ENCODE data around the gene PHAF1. TPM values are rescaled to one million over a fixed set of nuclear protein-coding genes. Genes with fewer than 3 reads are reported as not detected.

Gene PHAF1
- polyA plus RNA-seq, 4 donors: 5.9 to 13.6 (median 8.7) TPM

- no peak for FAIRE-seq
Measured at GRCh38 chr16:67192781-67193361, 83.1 kb downstream of the PHAF1 start.

GRCh38 chr16:67193536-67193935 is 83.8 kb downstream of the PHAF1 start:
- H3K4me3 ChIP-seq (ENCODE audit: low read depth in 1 of 3, low read length in 3 of 3): no peak overlapping the region
- peaks cover 5 to 27% (median 11%) of the 10 kb centered on the region in 3 donors for H3K4me1 ChIP-seq (ENCODE audit: control insufficient read depth in 3 of 3, insufficient read depth in 2 of 3, low read depth in 1 of 3, low read length in 2 of 3)
- no peak for FAIRE-seq
- H3K9me3 ChIP-seq (ENCODE audit: control insufficient read depth in 2 of 2, insufficient read depth in 1 of 2, low read depth in 1 of 2, low read length in 1 of 2): no peaks in the 10 kb centered on the region
- no peak for DNase-seq
- H3K36me3 ChIP-seq (ENCODE audit: control insufficient read depth in 3 of 3, insufficient read depth in 2 of 3, low read depth in 1 of 3, low read length in 3 of 3): peaks cover 11 to 59% (median 19%) of the 10 kb centered on the region in 3 donors
- H3K27me3 ChIP-seq (ENCODE audit: control insufficient read depth in 3 of 3, insufficient read depth in 3 of 3, low read length in 3 of 3): no peaks in the 10 kb centered on the region
- no peak overlapping the region for H3K27ac ChIP-seq (ENCODE audit: low read depth in 1 of 3, low read length in 2 of 3)

More at GRCh38 chr16:67192781-67193361, 83.1 kb downstream of the PHAF1 start:
- Histone ChIP-seq H3K27me3 (ENCODE audit: control insufficient read depth in 3 of 3, insufficient read depth in 3 of 3, low read length in 3 of 3) (no peaks in the 10 kb centered on the region), H3K4me3 (ENCODE audit: low read depth in 1 of 3, low read length in 3 of 3) (peak overlapping the region; percentile 88 to 95 (median 95)), H3K36me3 (ENCODE audit: control insufficient read depth in 3 of 3, insufficient read depth in 2 of 3, low read depth in 1 of 3, low read length in 3 of 3) (peaks cover 11 to 52% (median 19%) of the 10 kb centered on the region in 3 donors), H3K4me1 (ENCODE audit: control insufficient read depth in 3 of 3, insufficient read depth in 2 of 3, low read depth in 1 of 3, low read length in 2 of 3) (peaks cover 3 to 21% (median 11%) of the 10 kb centered on the region in 3 donors), H3K9me3 (ENCODE audit: control insufficient read depth in 2 of 2, insufficient read depth in 1 of 2, low read depth in 1 of 2, low read length in 1 of 2) (no peaks in the 10 kb centered on the region), H3K27ac (ENCODE audit: low read depth in 1 of 3, low read length in 2 of 3) (peak overlapping the region in 1 of 3 donors; percentile 70)
- WGBS, 3 donors: 7 to 20% (median 14%) methylated on average over 15 to 17 of the region's 17 CpGs
- no peak for DNase-seq

GRCh38 chr16:67194260-67194659 is 84.5 kb downstream of the PHAF1 start:
- H3K36me3 ChIP-seq (ENCODE audit: control insufficient read depth in 3 of 3, insufficient read depth in 2 of 3, low read depth in 1 of 3, low read length in 3 of 3): peaks cover 11 to 60% (median 19%) of the 10 kb centered on the region in 3 donors

GRCh38 chr16:67195676-67196075 is 85.9 kb downstream of the PHAF1 start:
- WGBS, 3 donors: 83 to 89% (median 84%) methylated on average over 5 of the region's 5 CpGs

More at GRCh38 chr16:67194260-67194659, 84.5 kb downstream of the PHAF1 start:
- Histone ChIP-seq H3K9me3 (ENCODE audit: control insufficient read depth in 2 of 2, insufficient read depth in 1 of 2, low read depth in 1 of 2, low read length in 1 of 2) (no peaks in the 10 kb centered on the region), H3K4me1 (ENCODE audit: control insufficient read depth in 3 of 3, insufficient read depth in 2 of 3, low read depth in 1 of 3, low read length in 2 of 3) (peaks cover 5 to 30% (median 11%) of the 10 kb centered on the region in 3 donors), H3K27me3 (ENCODE audit: control insufficient read depth in 3 of 3, insufficient read depth in 3 of 3, low read length in 3 of 3) (no peaks in the 10 kb centered on the region), H3K27ac (ENCODE audit: low read depth in 1 of 3, low read length in 2 of 3) (no peak overlapping the region), H3K4me3 (ENCODE audit: low read depth in 1 of 3, low read length in 3 of 3) (no peak overlapping the region)
- no peak for FAIRE-seq
- 85 to 87% (median 86%) methylated on average over 6 of the region's 6 CpGs for WGBS, 3 donors
- no peak for DNase-seq

GRCh38 chr16:67196881-67197280 is 87.1 kb downstream of the PHAF1 start:
- H3K27ac ChIP-seq (ENCODE audit: low read depth in 1 of 3, low read length in 2 of 3): no peak overlapping the region
- WGBS, 3 donors: 91 to 100% (median 96%) methylated on average over 1 of the region's 1 CpG
- no peak overlapping the region for H3K4me3 ChIP-seq (ENCODE audit: low read depth in 1 of 3, low read length in 3 of 3)
- peaks cover 11 to 78% (median 24%) of the 10 kb centered on the region in 3 donors for H3K36me3 ChIP-seq (ENCODE audit: control insufficient read depth in 3 of 3, insufficient read depth in 2 of 3, low read depth in 1 of 3, low read length in 3 of 3)
- peaks cover 5 to 32% (median 11%) of the 10 kb centered on the region in 3 donors for H3K4me1 ChIP-seq (ENCODE audit: control insufficient read depth in 3 of 3, insufficient read depth in 2 of 3, low read depth in 1 of 3, low read length in 2 of 3)
- DNase-seq (no peak), FAIRE-seq (no peak)
- H3K27me3 ChIP-seq (ENCODE audit: control insufficient read depth in 3 of 3, insufficient read depth in 3 of 3, low read length in 3 of 3): no peaks in the 10 kb centered on the region
- no peaks in the 10 kb centered on the region for H3K9me3 ChIP-seq (ENCODE audit: control insufficient read depth in 2 of 2, insufficient read depth in 1 of 2, low read depth in 1 of 2, low read length in 1 of 2)

More at GRCh38 chr16:67195676-67196075, 85.9 kb downstream of the PHAF1 start:
- Histone ChIP-seq H3K4me3 (ENCODE audit: low read depth in 1 of 3, low read length in 3 of 3) (no peak overlapping the region), H3K4me1 (ENCODE audit: control insufficient read depth in 3 of 3, insufficient read depth in 2 of 3, low read depth in 1 of 3, low read length in 2 of 3) (peaks cover 5 to 36% (median 11%) of the 10 kb centered on the region in 3 donors), H3K9me3 (ENCODE audit: control insufficient read depth in 2 of 2, insufficient read depth in 1 of 2, low read depth in 1 of 2, low read length in 1 of 2) (no peaks in the 10 kb centered on the region), H3K36me3 (ENCODE audit: control insufficient read depth in 3 of 3, insufficient read depth in 2 of 3, low read depth in 1 of 3, low read length in 3 of 3) (peaks cover 11 to 67% (median 19%) of the 10 kb centered on the region in 3 donors), H3K27me3 (ENCODE audit: control insufficient read depth in 3 of 3, insufficient read depth in 3 of 3, low read length in 3 of 3) (no peaks in the 10 kb centered on the region), H3K27ac (ENCODE audit: low read depth in 1 of 3, low read length in 2 of 3) (no peak overlapping the region)
- no peak for DNase-seq
- no peak for FAIRE-seq

GRCh38 chr16:67197704-67198103 is 88.0 kb downstream of the PHAF1 start:
- no peak for FAIRE-seq
- Histone ChIP-seq H3K27ac (ENCODE audit: low read depth in 1 of 3, low read length in 2 of 3) (peak overlapping the region in 1 of 3 donors; percentile 97), H3K27me3 (ENCODE audit: control insufficient read depth in 3 of 3, insufficient read depth in 3 of 3, low read length in 3 of 3) (no peaks in the 10 kb centered on the region), H3K9me3 (ENCODE audit: control insufficient read depth in 2 of 2, insufficient read depth in 1 of 2, low read depth in 1 of 2, low read length in 1 of 2) (no peaks in the 10 kb centered on the region), H3K36me3 (ENCODE audit: control insufficient read depth in 3 of 3, insufficient read depth in 2 of 3, low read depth in 1 of 3, low read length in 3 of 3) (peaks cover 11 to 85% (median 30%) of the 10 kb centered on the region in 3 donors), H3K4me3 (ENCODE audit: low read depth in 1 of 3, low read length in 3 of 3) (no peak overlapping the region), H3K4me1 (ENCODE audit: control insufficient read depth in 3 of 3, insufficient read depth in 2 of 3, low read depth in 1 of 3, low read length in 2 of 3) (peaks cover 5 to 30% (median 11%) of the 10 kb centered on the region in 3 donors)
- WGBS, 3 donors: 61 to 74% (median 62%) methylated on average over 6 of the region's 6 CpGs
- DNase-seq: no peak

Other genes starting within 250 kb of the PHAF1 start
- 10 to 100 TPM in 1 of 4 donors, 1 to 10 TPM in 3; 1.6 to 11.2 (median 4.3) TPM for gene PDP2, start 229.4 kb upstream of the PHAF1 start, polyA plus RNA-seq
- 1 to 10 TPM in 3 of 4 donors, under 1 TPM in 1; 0.91 to 8.5 (median 4.4) TPM for gene CDH16, start 191.1 kb upstream of the PHAF1 start, polyA plus RNA-seq
- 10 to 100 TPM in 1 of 4 donors, 1 to 10 TPM in 2, under 1 TPM in 1; 0.83 to 10.9 (median 3.6) TPM for gene RRAD, start 184.4 kb upstream of the PHAF1 start, polyA plus RNA-seq
- gene CIAO2B, start 175.5 kb upstream of the PHAF1 start, polyA plus RNA-seq: 100 to 1,000 TPM in 3 of 4 donors, 10 to 100 TPM in 1; 79.7 to 274 (median 232) TPM
- gene CES2, start 174.4 kb upstream of the PHAF1 start, polyA plus RNA-seq: 100 to 1,000 TPM; 221 to 337 (median 294) TPM
- gene CES3, start 148.7 kb upstream of the PHAF1 start, polyA plus RNA-seq: 10 to 100 TPM; 14.6 to 36.0 (median 24.3) TPM
- 10 to 100 TPM in 2 of 4 donors, 1 to 10 TPM in 2; 4.8 to 26.3 (median 10.5) TPM for gene CES4A, start 121.4 kb upstream of the PHAF1 start, polyA plus RNA-seq
- gene CBFB, start 80.8 kb upstream of the PHAF1 start, polyA plus RNA-seq: 10 to 100 TPM in 2 of 4 donors, 1 to 10 TPM in 2; 5.4 to 21.6 (median 10.7) TPM
- gene B3GNT9, start 41.1 kb downstream of the PHAF1 start, polyA plus RNA-seq: 1 to 10 TPM in 3 of 4 donors, under 1 TPM in 1; 0.89 to 4.9 (median 2.6) TPM
- 10 to 100 TPM; 16.6 to 37.8 (median 23.6) TPM for gene TRADD, start 50.0 kb downstream of the PHAF1 start, polyA plus RNA-seq
- 10 to 100 TPM in 1 of 4 donors, 1 to 10 TPM in 3; 5.8 to 13.1 (median 6.9) TPM for gene FBXL8, start 50.0 kb downstream of the PHAF1 start, polyA plus RNA-seq
- 10 to 100 TPM in 1 of 4 donors, 1 to 10 TPM in 3; 4.6 to 15.1 (median 7.6) TPM for gene HSF4, start 54.8 kb downstream of the PHAF1 start, polyA plus RNA-seq
- gene NOL3, start 60.6 kb downstream of the PHAF1 start, polyA plus RNA-seq: 10 to 100 TPM in 2 of 4 donors, 1 to 10 TPM in 2; 4.5 to 17.1 (median 9.5) TPM
- gene MATCAP1, start 74.0 kb downstream of the PHAF1 start, polyA plus RNA-seq: 10 to 100 TPM; 15.7 to 19.0 (median 18.2) TPM
- 1 to 10 TPM; 1.6 to 7.9 (median 6.0) TPM for gene EXOC3L1, start 80.2 kb downstream of the PHAF1 start, polyA plus RNA-seq
- 10 to 100 TPM; 48.6 to 63.7 (median 58.3) TPM for gene E2F4, start 82.2 kb downstream of the PHAF1 start, polyA plus RNA-seq
- 100 to 1,000 TPM in 1 of 4 donors, 10 to 100 TPM in 3; 36.3 to 101 (median 67.4) TPM for gene ELMO3, start 89.2 kb downstream of the PHAF1 start, polyA plus RNA-seq
- 100 to 1,000 TPM in 2 of 4 donors, 10 to 100 TPM in 2; 63.0 to 153 (median 102) TPM for gene TMEM208, start 117.2 kb downstream of the PHAF1 start, polyA plus RNA-seq
- gene FHOD1, start 137.5 kb downstream of the PHAF1 start, polyA plus RNA-seq: 10 to 100 TPM; 12.4 to 19.7 (median 15.8) TPM
- under 1 TPM in 3 of 4 donors, not detected in 1; 0.39 to 0.78 (median 0.54) TPM for gene SLC9A5, start 139.0 kb downstream of the PHAF1 start, polyA plus RNA-seq
- gene PLEKHG4, start 169.6 kb downstream of the PHAF1 start, polyA plus RNA-seq: 1 to 10 TPM; 1.6 to 7.9 (median 4.9) TPM
- gene KCTD19, start 216.8 kb downstream of the PHAF1 start, polyA plus RNA-seq: under 1 TPM in 2 of 4 donors, not detected in 2; 0.01 to 0.19 TPM
- gene LRRC36, start 216.9 kb downstream of the PHAF1 start, polyA plus RNA-seq: 1 to 10 TPM in 1 of 4 donors, under 1 TPM in 1, not detected in 2; 0.87 to 1.9 TPM

Data from small intestine (tissue), 7 donors.